K562 (cell line): ENCODE data around the gene PDZD8. TPM values are rescaled to one million over a fixed set of nuclear protein-coding genes. Genes with fewer than 3 reads are reported as not detected.

Experiments used
- ATAC-seq: fragments of 200-7000 bp; cut with Tn5 transposase; 3 replicates; pipeline ENCODE4 v1.9.1; 2020; ENCODE audit warnings: moderate library complexity
- BruUV-seq: library from RNA; stranded (reverse); fragments of 400-500 nt; replicated peaks from 2 replicates; lab custom pipeline; 2021; lab: Mats Ljungman, UMichigan
- CTCF ChIA-PET: fragments of 300-600 bp; formaldehyde crosslinking; extraction: SDS; loops from one replicate; lab custom pipeline; 2021; ENCODE audit warnings: low intra/inter-chr PET ratio; lab: Yijun Ruan, JAX
- POLR2A ChIA-PET: fragments of 300-600, 350-650 bp; sonication (Branson Sonifier 250); formaldehyde crosslinking; extraction: SDS; loops from one replicate; lab custom pipeline; 2021; ENCODE audit warnings: antibody characterized with exemption, inconsistent platforms; lab: Yijun Ruan, JAX
- DNase-seq, 4 experiments: peaks; one replicate each; pipeline versions ENCODE4 v3.0.0 to v3.0.0-alpha.2; 2011 to 2018; ENCODE audit warnings: low spot score in 3 of 4, mixed read lengths in 3 of 4; ENCODE audit errors: extremely low read depth in 1 of 4
- FAIRE-seq: peaks from 2 replicates; lab custom pipeline; 2011; peaks lifted over from hg19 to GRCh38; lab: Jason Lieb, UNC
- H2AFZ ChIP-seq: 2 replicates; pipeline ENCODE4 v1.6.0; 2011; ENCODE audit warnings: low read depth, low read length, control low read depth, inconsistent platforms
- H3K27ac ChIP-seq: fragments of 200-600 bp; 3 replicates; pipeline ENCODE4 v1.8.0; 2011; ENCODE audit warnings: low read depth, mild to moderate bottlenecking, control low read depth, inconsistent platforms, low read length, moderate library complexity, mixed read lengths; ENCODE audit errors: extremely low read depth
- H3K27me3 ChIP-seq, 2 experiments: fragments of 300-600 bp in 1 of 2; 2 replicates in 1 of 2; 3 replicates in 1 of 2; pipeline versions ENCODE4 v1.6.0 to v1.8.0; 2011; ENCODE audit warnings: inconsistent platforms in 2 of 2, low read length in 2 of 2, mild to moderate bottlenecking in 1 of 2, mixed read lengths in 1 of 2, moderate library complexity in 1 of 2; ENCODE audit not compliant: control insufficient read depth in 2 of 2, insufficient read depth in 2 of 2
- H3K36me3 ChIP-seq: fragments of 300-600 bp; 3 replicates; pipeline ENCODE4 v1.8.0; 2011; ENCODE audit warnings: mild to moderate bottlenecking, low read length, inconsistent platforms; ENCODE audit not compliant: control insufficient read depth, insufficient read depth
- H3K4me1 ChIP-seq, 2 experiments: fragments of 200-600 bp in 1 of 2; replicated peaks in 1 of 2; 2 replicates in 1 of 2; 3 replicates in 1 of 2; pipeline versions ENCODE4 v1.5.1 to v1.8.0; 2011; ENCODE audit warnings: inconsistent platforms in 2 of 2, low read length in 2 of 2, mild to moderate bottlenecking in 1 of 2, mixed read lengths in 1 of 2, moderate library complexity in 1 of 2; ENCODE audit not compliant: control insufficient read depth in 2 of 2, insufficient read depth in 2 of 2
- H3K4me2 ChIP-seq: 2 replicates; pipeline ENCODE4 v1.6.1; 2011; ENCODE audit warnings: low read length, control low read depth, inconsistent platforms, mixed read lengths; ENCODE audit not compliant: insufficient read depth
- H3K4me3 ChIP-seq: fragments of 200-600 bp; sonication (generic), shearing (Covaris generic); 2 replicates; pipeline ENCODE4 v1.5.1; 2016; ENCODE audit warnings: control low read depth, inconsistent platforms
- H3K79me2 ChIP-seq: fragments of 200-600 bp; 3 replicates; pipeline ENCODE4 v1.8.0; 2011; ENCODE audit warnings: low read length, inconsistent platforms; ENCODE audit not compliant: control insufficient read depth, insufficient read depth
- H3K9ac ChIP-seq, 2 experiments: 2 replicates each; pipeline versions ENCODE4 v1.6.0 to v1.6.1; 2011; ENCODE audit warnings: low read depth in 2 of 2, low read length in 2 of 2, control low read depth in 1 of 2, inconsistent platforms in 1 of 2, mild to moderate bottlenecking in 1 of 2, mixed read lengths in 1 of 2; ENCODE audit not compliant: insufficient read depth in 1 of 2
- H3K9me1 ChIP-seq: one replicate; pipeline ENCODE4 v1.6.0; 2011; ENCODE audit warnings: inconsistent platforms, mild to moderate bottlenecking, low read length, moderate library complexity; ENCODE audit not compliant: control insufficient read depth, insufficient read depth
- H3K9me3 ChIP-seq: replicated peaks from 2 replicates; pipeline ENCODE4 v1.5.1; 2011; ENCODE audit warnings: low read depth, low read length, inconsistent platforms; ENCODE audit not compliant: control insufficient read depth, insufficient read depth
- H4K20me1 ChIP-seq: replicated peaks from 2 replicates; pipeline ENCODE4 v1.6.1; 2011; ENCODE audit warnings: low read length, inconsistent platforms, mixed read lengths; ENCODE audit not compliant: control insufficient read depth, insufficient read depth
- BMI1 ChIP-seq: fragments of 150-350 bp; IDR thresholded peaks from 2 replicates; pipeline ENCODE4 v1.6.1; 2014; ENCODE audit warnings: low read length
- CBX2 ChIP-seq: fragments of 200-600 bp; sonication (generic); IDR thresholded peaks from one replicate; pipeline ENCODE4 v1.6.1; 2012; ENCODE audit warnings: mild to moderate bottlenecking, low read length, inconsistent platforms; ENCODE audit not compliant: insufficient read depth, poor library complexity, severe bottlenecking
- DIDO1 ChIP-seq: fragments of 450-650 bp; IDR thresholded peaks from 2 replicates; pipeline ENCODE4 v1.6.1; 2016; ENCODE audit warnings: low read depth, missing biosample characterization, missing genetic modification characterization
- EGR1 ChIP-seq: fragments of 450-650 bp; conservative IDR thresholded peaks from 2 replicates; pipeline ENCODE4 v1.6.1; 2017; ENCODE audit warnings: mild to moderate bottlenecking
- FIP1L1 ChIP-seq: fragments of 200-400 bp; formaldehyde crosslinking; IDR thresholded peaks from 2 replicates; pipeline ENCODE4 v1.6.1; 2018; ENCODE audit warnings: mild to moderate bottlenecking, low read depth, low read length; ENCODE audit not compliant: poor library complexity, severe bottlenecking
- KDM1A ChIP-seq, 2 experiments: fragments of 450-650 bp; IDR thresholded peaks; 2 replicates each; pipeline ENCODE4 v1.6.1; 2016; ENCODE audit warnings: mild to moderate bottlenecking in 2 of 2
- NFRKB ChIP-seq: fragments of 450-650 bp; IDR thresholded peaks from 2 replicates; pipeline ENCODE4 v1.6.1; 2016; ENCODE audit warnings: low read depth
- SMC3 ChIP-seq: conservative IDR thresholded peaks from 2 replicates; pipeline ENCODE4 v1.6.1; 2011; ENCODE audit warnings: low read depth, low read length, improper control_type of control experiment; ENCODE audit not compliant: insufficient read depth
- WHSC1 ChIP-seq: IDR thresholded peaks from one replicate; pipeline ENCODE4 v1.6.1; 2012; ENCODE audit warnings: low read length, control low read depth, inconsistent platforms
- ZNF133 ChIP-seq: fragments of 250-450 bp; sonication (Bioruptor Pico); IDR thresholded peaks from 2 replicates; pipeline ENCODE4 v1.4.0; 2020; ENCODE audit warnings: mild to moderate bottlenecking
- ZNF699 ChIP-seq: fragments of 250-450 bp; sonication (Bioruptor Pico); IDR thresholded peaks from 2 replicates; pipeline ENCODE4 v1.8.0; 2021; ENCODE audit warnings: mild to moderate bottlenecking, moderate library complexity; ENCODE audit not compliant: insufficient replicate concordance
- WGBS: fragments of 100-300 bp; shearing (Covaris generic); methylation state at CpG from one replicate; pipeline ENCODE4 v1.1.6; 2016; ENCODE audit warnings: low coverage, mixed read lengths; ENCODE audit not compliant: insufficient coverage; ENCODE audit errors: missing lambda C conversion rate; 5-methylcytosine and 5-hydroxymethylcytosine counted together
- in situ Hi-C: fragments of 300-500 bp; cut with MboI; formaldehyde crosslinking; loops from 4 replicates; pipeline ENCODE4 v1.15.0; 2018; ENCODE audit warnings: inconsistent platforms, mixed read lengths
- intact Hi-C: fragments of 100-400 bp; cut with micrococcal nuclease; formaldehyde crosslinking; loops from 2 replicates; pipeline ENCODE4 v1.14.2; 2022
- polyA plus RNA-seq, 8 experiments: library from polyadenylated mRNA; depleted of rRNA in 4 of 8; stranded (reverse) in 5 of 8; unstranded in 3 of 8; fragments of >200 nt; fragmentation: Nextera tagmentation in 2 of 8; fragmentation: Illumina TruSeq in 1 of 8; extraction: Ambion mirVana in 2 of 8; extraction: Trizol in 1 of 8; gene quantifications; 2 replicates each; pipeline versions ENCODE4 v1.2.1 to v1.2.3, GENCODE V29; 2011 to 2014; ENCODE audit warnings: inconsistent platforms in 1 of 8, missing spikeins in 1 of 8
- total RNA-seq, 7 experiments: library from RNA; depleted of rRNA in 6 of 7; stranded (reverse); fragments of >200 nt in 6 of 7; fragmentation: Illumina TruSeq in 2 of 7; extraction: Trizol in 2 of 7; gene quantifications; 2 replicates each; pipeline versions ENCODE4 v1.2.1 to v1.2.3, GENCODE V29; 2011 to 2021; ENCODE audit warnings: low replicate concordance in 1 of 7

PDZD8 gene
- total and polyA plus RNA-seq, 9 of the 15 experiments (the other 6 are each of a cell fraction or from before 2014, with no cell fraction given), result 5.5 to 53.4 (median 36.8) TPM

DNA sequence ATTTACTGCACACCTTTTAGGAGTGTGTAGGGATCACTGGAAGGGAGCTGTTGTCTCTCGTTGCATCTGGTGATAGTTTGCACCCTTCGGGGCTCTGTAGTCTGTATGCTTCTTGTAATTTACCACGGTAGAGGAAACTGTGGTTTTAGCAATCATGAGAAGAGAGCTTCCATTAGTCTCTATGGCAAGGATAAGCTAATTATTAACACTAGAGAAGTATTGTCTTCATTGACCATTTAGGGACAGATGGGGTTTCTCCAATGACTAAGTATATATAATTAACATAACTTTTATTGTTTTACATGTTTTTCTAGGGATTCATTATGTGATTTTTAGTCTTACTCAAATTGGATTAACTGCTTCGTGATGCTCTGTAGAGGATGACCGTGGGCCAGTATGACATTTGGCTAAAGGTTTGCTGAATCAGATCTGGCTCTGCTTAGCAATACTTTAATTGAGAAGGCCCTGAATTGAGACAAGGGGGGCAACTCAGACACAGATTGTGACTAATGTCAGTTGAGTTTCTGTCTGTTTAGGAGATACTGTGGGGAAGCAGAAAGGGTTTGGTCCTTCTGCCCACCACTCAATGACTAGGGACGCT is 125.6 kb downstream of the PDZD8 start:
- BruUV-seq, result no TSS peak
- POLR2A ChIA-PET, result interaction anchor here (0.7 kb wide), 1 partner anchor 10 kb away, joined by 5 read pairs; no protein-coding TSS in a partner anchor
- intact Hi-C loops (no loop called here), in situ Hi-C loops (loop anchor here (25.0 kb wide), 1 partner anchor 188 kb away; no protein-coding TSS in a partner anchor)
- no peak for ATAC-seq
- Histone ChIP-seq H3K4me1 (no peaks in the 10 kb centered on the region; a peak in 2 of 5 replicates), H3K27me3 (peaks cover 20 to 37% of the 10 kb centered on the region in 2 experiments), H2AFZ (no peak overlapping the region), H4K20me1 (no peaks in the 10 kb centered on the region), H3K9ac (no peak overlapping the region), H3K27ac (no peak overlapping the region), H3K4me3 (no peak overlapping the region), H3K9me3 (no peaks in the 10 kb centered on the region), H3K36me3 (no peaks in the 10 kb centered on the region), H3K4me2 (no peak overlapping the region), H3K9me1 (no peaks in the 10 kb centered on the region), H3K79me2 (no peaks in the 10 kb centered on the region)
- no peak for DNase-seq
- FAIRE-seq, result no peak
- CTCF ChIA-PET, result no interaction called here
- 7% methylated on average over 6 of the region's 6 CpGs for WGBS
- TF ChIP-seq KDM1A (IDR thresholded peaks at IDR 0.05), result no peak
- no peak for TF ChIP-seq EGR1
- TF ChIP-seq SMC3, result no peak
- no peak for TF ChIP-seq FIP1L1
- no peak for TF ChIP-seq DIDO1 (tag)
- TF ChIP-seq ZNF699 (CRISPR knock-in tag), result no peak
- no peak for TF ChIP-seq WHSC1
- TF ChIP-seq BMI1, result no peak
- TF ChIP-seq NFRKB, result no peak
- TF ChIP-seq ZNF133 (CRISPR knock-in tag), result no peak
- TF ChIP-seq CBX2, result no peak
